Epidermal melanocyte (primary cell): ENCODE results near the gene MINAR1.

Experiments used
- DNase-seq: peaks from one replicate; pipeline ENCODE4 v3.0.0; 2011; ENCODE audit warnings: low spot score; ENCODE audit not compliant: insufficient read length

Gene MINAR1

GRCh38 chr15:79463043-79463780 is 31.1 kb downstream of the MINAR1 start:
- DNase-seq: no peak

- no peak for DNase-seq
These were observed 31.7 kb downstream of the MINAR1 start for GRCh38 chr15:79463781-79464270.

GRCh38 chr15:79466488-79466887 is 34.4 kb downstream of the MINAR1 start:
- DNase-seq: no peak

- no peak for DNase-seq
These were observed 35.9 kb downstream of the MINAR1 start for GRCh38 chr15:79467865-79468586.

GRCh38 chr15:79472446-79472845 is 40.3 kb downstream of the MINAR1 start:
- no peak for DNase-seq

- DNase-seq: no peak
These were observed 42.1 kb downstream of the MINAR1 start for GRCh38 chr15:79474252-79474651.

GRCh38 chr15:79475306-79475705 is 43.2 kb downstream of the MINAR1 start:
- DNase-seq: no peak

GRCh38 chr15:79478108-79478507 is 46.0 kb downstream of the MINAR1 start:
- no peak for DNase-seq

GRCh38 chr15:79479616-79480015 is 47.5 kb downstream of the MINAR1 start:
- DNase-seq: no peak

- DNase-seq: no peak
These were observed 49.7 kb downstream of the MINAR1 start for GRCh38 chr15:79481793-79482192.
